ENCODE results near the gene NIPAL4. TPM values are rescaled to one million over a fixed set of nuclear protein-coding genes. Genes with fewer than 3 reads are reported as not detected.

NIPAL4 gene
- total RNA-seq, 1 donor from 2014 or later = not detected

DNA sequence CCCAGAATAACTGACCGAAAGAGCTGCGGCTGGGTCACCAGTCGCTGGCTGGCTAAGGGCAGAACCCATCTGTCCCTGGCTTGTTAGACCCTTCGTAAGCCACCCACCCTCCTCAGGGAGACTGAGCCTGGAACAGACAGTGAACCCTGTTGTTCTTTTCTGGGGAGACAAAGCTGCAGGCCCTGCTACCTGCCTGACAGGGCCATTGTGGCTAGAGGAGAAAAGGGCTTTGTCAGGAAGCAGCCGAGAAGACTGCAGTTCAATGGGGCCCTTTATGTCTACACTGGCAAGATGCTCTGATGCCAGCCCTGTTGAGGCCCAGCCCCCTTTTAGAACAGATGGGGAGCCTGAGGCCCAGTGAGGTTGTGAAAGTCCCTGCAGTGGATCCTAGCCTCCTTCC lies 3.7 kb upstream of the NIPAL4 start:
- peaks cover 2% of the 10 kb centered on the region for H3K36me3 Mint-ChIP-seq
- Histone ChIP-seq H3K9ac (no peak overlapping the region), H3K27ac (no peak overlapping the region)

DNA sequence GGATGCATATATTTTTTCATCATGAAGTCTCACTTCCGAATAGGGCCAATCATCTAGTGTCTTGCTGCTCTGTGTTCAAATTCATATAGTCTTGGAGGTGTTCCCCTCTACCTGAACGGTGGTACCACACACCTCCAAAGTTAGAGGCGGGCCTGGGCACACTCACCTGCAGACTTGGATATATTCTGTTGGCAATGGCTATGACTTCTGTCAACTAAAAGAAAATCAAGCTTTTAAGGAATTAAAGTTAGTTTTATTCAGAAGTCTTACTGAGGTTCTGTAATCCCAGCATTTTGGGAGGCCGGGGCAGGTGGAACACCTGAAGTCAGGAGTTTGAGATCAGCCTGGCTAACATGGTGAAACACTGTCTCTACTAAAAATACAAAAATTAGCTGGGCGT lies 2.6 kb upstream of the NIPAL4 start:
- Histone ChIP-seq H3K36me3 (no peaks in the 10 kb centered on the region), H4K20me1 (ENCODE audit: low read depth) (no peaks in the 10 kb centered on the region), H3K9me3 (ENCODE audit: low read depth) (no peaks in the 10 kb centered on the region), H3K27me3 (peaks cover 54% of the 10 kb centered on the region), H2AFZ (replicated peaks) (no peak overlapping the region), H3K4me3 (no peak overlapping the region), H3F3A (ENCODE audit: low read depth) (peaks cover 5% of the 10 kb centered on the region), H3K27ac (no peak overlapping the region), H3K4me1 (peaks cover 7% of the 10 kb centered on the region), H3K4me2 (no peak overlapping the region), H3K9ac (no peak overlapping the region), H3K79me2 (ENCODE audit: low read depth) (no peaks in the 10 kb centered on the region)
- Mint-ChIP-seq H3K4me1 (peaks cover 16% of the 10 kb centered on the region), H3K9me3 (no peaks in the 10 kb centered on the region), H3K27me3 (ENCODE audit: insufficient read depth, low read depth) (peaks cover 26% of the 10 kb centered on the region), H3K27ac (no peak overlapping the region), H3K4me3 (no peak overlapping the region), H3K36me3 (peaks cover 2% of the 10 kb centered on the region)
- DNase-seq (ENCODE audit: low spot score) = no peak
- TF ChIP-seq, protein P1, sequence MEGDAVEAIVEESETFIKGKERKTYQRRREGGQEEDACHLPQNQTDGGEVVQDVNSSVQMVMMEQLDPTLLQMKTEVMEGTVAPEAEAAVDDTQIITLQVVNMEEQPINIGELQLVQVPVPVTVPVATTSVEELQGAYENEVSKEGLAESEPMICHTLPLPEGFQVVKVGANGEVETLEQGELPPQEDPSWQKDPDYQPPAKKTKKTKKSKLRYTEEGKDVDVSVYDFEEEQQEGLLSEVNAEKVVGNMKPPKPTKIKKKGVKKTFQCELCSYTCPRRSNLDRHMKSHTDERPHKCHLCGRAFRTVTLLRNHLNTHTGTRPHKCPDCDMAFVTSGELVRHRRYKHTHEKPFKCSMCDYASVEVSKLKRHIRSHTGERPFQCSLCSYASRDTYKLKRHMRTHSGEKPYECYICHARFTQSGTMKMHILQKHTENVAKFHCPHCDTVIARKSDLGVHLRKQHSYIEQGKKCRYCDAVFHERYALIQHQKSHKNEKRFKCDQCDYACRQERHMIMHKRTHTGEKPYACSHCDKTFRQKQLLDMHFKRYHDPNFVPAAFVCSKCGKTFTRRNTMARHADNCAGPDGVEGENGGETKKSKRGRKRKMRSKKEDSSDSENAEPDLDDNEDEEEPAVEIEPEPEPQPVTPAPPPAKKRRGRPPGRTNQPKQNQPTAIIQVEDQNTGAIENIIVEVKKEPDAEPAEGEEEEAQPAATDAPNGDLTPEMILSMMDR (IDR thresholded peaks at IDR 0.05) = no peak
- TF ChIP-seq EZH2 (IDR thresholded peaks at IDR 0.05) = no peak
- no peak for TF ChIP-seq EZH2phosphoT487 (IDR thresholded peaks at IDR 0.05)

More for the DNA sequence above, 3.7 kb upstream of the NIPAL4 start:
- no peaks in the 10 kb centered on the region for H4K20me1 ChIP-seq (ENCODE audit: low read depth)
- peaks cover 7% of the 10 kb centered on the region for H3K4me1 ChIP-seq
- Mint-ChIP-seq H3K4me1 (peaks cover 16% of the 10 kb centered on the region), H3K4me3 (no peak overlapping the region), H3K27me3 (ENCODE audit: insufficient read depth, low read depth) (peaks cover 24% of the 10 kb centered on the region), H3K9me3 (no peaks in the 10 kb centered on the region), H3K27ac (no peak overlapping the region)
- H3K4me3 ChIP-seq = no peak overlapping the region
- H3F3A ChIP-seq (ENCODE audit: low read depth) = peaks cover 5% of the 10 kb centered on the region
- no peak for DNase-seq (ENCODE audit: low spot score)
- H3K9me3 ChIP-seq (ENCODE audit: low read depth) = no peaks in the 10 kb centered on the region
- H3K36me3 ChIP-seq = no peaks in the 10 kb centered on the region
- H2AFZ ChIP-seq (replicated peaks) = no peak overlapping the region
- no peak for TF ChIP-seq EZH2phosphoT487 (IDR thresholded peaks at IDR 0.05)
- TF ChIP-seq, protein P1 (IDR thresholded peaks at IDR 0.05) = no peak
- TF ChIP-seq EZH2 (IDR thresholded peaks at IDR 0.05) = no peak
- peak overlapping the region; percentile 17 for H3K4me2 ChIP-seq
- peaks cover 43% of the 10 kb centered on the region for H3K27me3 ChIP-seq
- no peaks in the 10 kb centered on the region for H3K79me2 ChIP-seq (ENCODE audit: low read depth)

DNA sequence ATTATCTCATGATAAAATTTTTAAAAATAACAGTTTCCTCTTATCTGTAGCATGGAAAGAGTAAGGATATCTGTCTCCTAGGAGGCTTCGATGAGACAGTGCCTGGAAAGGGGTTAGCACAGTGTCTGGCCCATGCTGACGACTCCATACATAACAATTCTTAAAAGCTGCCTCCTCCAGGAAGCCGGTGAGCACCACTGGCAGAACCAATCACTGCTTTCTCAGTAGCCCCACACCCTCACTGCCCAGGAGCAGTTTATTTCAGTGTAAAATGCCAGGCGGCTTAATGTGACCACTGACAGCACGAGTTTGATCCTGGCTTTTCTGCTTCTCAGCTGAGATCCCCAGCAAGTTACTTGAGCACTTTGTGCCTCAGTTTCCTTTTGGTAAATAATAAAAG lies 1.2 kb upstream of the NIPAL4 start:
- H3K27me3 Mint-ChIP-seq (ENCODE audit: insufficient read depth, low read depth) = peaks cover 26% of the 10 kb centered on the region
- Histone ChIP-seq H3K9me3 (ENCODE audit: low read depth) (no peaks in the 10 kb centered on the region), H4K20me1 (ENCODE audit: low read depth) (no peaks in the 10 kb centered on the region), H3K4me1 (peaks cover 10% of the 10 kb centered on the region), H3K9ac (no peak overlapping the region), H2AFZ (replicated peaks) (no peak overlapping the region), H3K79me2 (ENCODE audit: low read depth) (no peaks in the 10 kb centered on the region), H3F3A (ENCODE audit: low read depth) (peaks cover 5% of the 10 kb centered on the region), H3K27ac (no peak overlapping the region), H3K36me3 (no peaks in the 10 kb centered on the region), H3K27me3 (peaks cover 59% of the 10 kb centered on the region), H3K4me3 (no peak overlapping the region), H3K4me2 (no peak overlapping the region)
- no peak overlapping the region for H3K27ac Mint-ChIP-seq
- H3K4me1 Mint-ChIP-seq = peaks cover 18% of the 10 kb centered on the region
- no peaks in the 10 kb centered on the region for H3K9me3 Mint-ChIP-seq
- H3K4me3 Mint-ChIP-seq = no peak overlapping the region
- no peak for TF ChIP-seq EZH2 (IDR thresholded peaks at IDR 0.05)
- TF ChIP-seq EZH2phosphoT487 (IDR thresholded peaks at IDR 0.05) = no peak
- TF ChIP-seq, protein P1 (IDR thresholded peaks at IDR 0.05) = no peak
- no peak for DNase-seq (ENCODE audit: low spot score)
- peaks cover 2% of the 10 kb centered on the region for H3K36me3 Mint-ChIP-seq

Measured in neural progenitor cell (in vitro differentiated cells).